B cell (primary cell): Measurements from ENCODE around the gene PGBD2. TPM values are rescaled to one million over a fixed set of nuclear protein-coding genes. Genes with fewer than 3 reads are reported as not detected.

ENCODE experiments used
- ATAC-seq: fragments of 200-7000 bp; cut with Tn5 transposase; one replicate; pipeline ENCODE4 v1.10.0; 2021; ENCODE audit warnings: low read depth, mild to moderate bottlenecking, moderate number of reproducible peaks, moderate library complexity
- CTCF ChIA-PET: fragments of 350-600 bp; sonication (Branson Sonifier 250); formaldehyde crosslinking; loops from one replicate; lab custom pipeline; 2021; ENCODE audit warnings: antibody characterized with exemption, inconsistent platforms; lab: Charles Lee
- POLR2A ChIA-PET: fragments of 350-600 bp; sonication (Branson Sonifier 250); formaldehyde crosslinking; loops from one replicate; lab custom pipeline; 2021; ENCODE audit warnings: antibody characterized with exemption; lab: Charles Lee
- DNase-seq: peaks from one replicate; pipeline ENCODE4 v3.0.0; 2013
- H2AFZ ChIP-seq: 2 replicates; pipeline ENCODE4 v1.6.1; 2012; ENCODE audit warnings: mild to moderate bottlenecking, low read depth, low read length; ENCODE audit not compliant: insufficient read depth, poor library complexity, severe bottlenecking
- H3K27ac ChIP-seq, 2 donors: 1 replicate in 1 of 2; 2 replicates in 1 of 2; pipeline ENCODE4 v1.5.1; 2012 to 2013; ENCODE audit warnings: low read length in 2 of 2, mild to moderate bottlenecking in 2 of 2, moderate library complexity in 1 of 2
- H3K27me3 ChIP-seq, 4 experiments: fragments of 200-600 bp in 1 of 4; sonication (generic) in 1 of 4; replicated peaks in 1 of 4; 1 replicate in 2 of 4; 2 replicates in 2 of 4; pipeline versions ENCODE4 v1.6.1 to v1.7.0; 2013 to 2016; ENCODE audit warnings: low read length in 3 of 4, mild to moderate bottlenecking in 2 of 4, mixed read lengths in 1 of 4, moderate library complexity in 1 of 4; ENCODE audit not compliant: insufficient read depth in 4 of 4, control insufficient read depth in 3 of 4; ENCODE audit errors: control extremely low read depth in 1 of 4
- H3K36me3 ChIP-seq, 2 experiments: replicated peaks in 1 of 2; 1 replicate in 1 of 2; 2 replicates in 1 of 2; pipeline versions ENCODE4 v1.6.1 to v1.7.1; 2013; ENCODE audit warnings: low read length in 1 of 2; ENCODE audit not compliant: insufficient read depth in 2 of 2, control insufficient read depth in 1 of 2; ENCODE audit errors: control extremely low read depth in 1 of 2, extremely low read depth in 1 of 2
- H3K4me1 ChIP-seq, 2 donors: fragments of 200-600 bp in 1 of 2; sonication (generic) in 1 of 2; 1 replicate in 1 of 2; 2 replicates in 1 of 2; pipeline versions ENCODE4 v1.5.1 to v1.6.1; 2013 to 2017; ENCODE audit warnings: low read length in 2 of 2; ENCODE audit not compliant: control insufficient read depth in 2 of 2, insufficient read depth in 2 of 2
- H3K4me2 ChIP-seq: replicated peaks from 2 replicates; pipeline ENCODE3; 2012; ENCODE audit warnings: mild to moderate bottlenecking, low read depth, low read length; ENCODE audit not compliant: poor library complexity, severe bottlenecking
- H3K4me3 ChIP-seq, 5 experiments: fragments of 200-600 bp in 1 of 5; sonication (generic) in 1 of 5; 1 replicate in 3 of 5; 2 replicates in 2 of 5; pipeline versions ENCODE4 v1.5.1 to v1.7.0; 2011 to 2016; ENCODE audit warnings: low read length in 4 of 5, mild to moderate bottlenecking in 4 of 5, low read depth in 2 of 5, control low read depth in 1 of 5, moderate library complexity in 1 of 5; ENCODE audit not compliant: insufficient read depth in 1 of 5; ENCODE audit errors: control extremely low read depth in 1 of 5, extremely low read depth in 1 of 5
- H3K79me2 ChIP-seq: fragments of 200-600 bp; sonication (generic); one replicate; pipeline ENCODE4 v1.6.0; 2016; ENCODE audit warnings: low read length; ENCODE audit not compliant: control insufficient read depth, insufficient read depth
- H3K9ac ChIP-seq: fragments of 200-600 bp; sonication (generic); 2 replicates; pipeline ENCODE4 v1.6.1; 2017; ENCODE audit warnings: mild to moderate bottlenecking, low read length, moderate library complexity
- H3K9me3 ChIP-seq, 3 donors: one replicate each; pipeline versions ENCODE4 v1.6.1 to v1.7.1; 2013; ENCODE audit warnings: low read length in 2 of 3; ENCODE audit not compliant: control insufficient read depth in 2 of 3, insufficient read depth in 1 of 3; ENCODE audit errors: control extremely low read depth in 1 of 3
- H4K20me1 ChIP-seq: 2 replicates; pipeline ENCODE4 v1.6.0; 2012; ENCODE audit warnings: mild to moderate bottlenecking, low read length; ENCODE audit not compliant: insufficient read depth, control insufficient read depth, poor library complexity, severe bottlenecking
- H3K27ac Mint-ChIP-seq: one replicate; pipeline ENCODE4 v1.8.0; 2021; ENCODE audit warnings: mixed read lengths
- H3K27me3 Mint-ChIP-seq: one replicate; pipeline ENCODE4 v1.8.0; 2021; ENCODE audit warnings: mixed read lengths
- H3K4me1 Mint-ChIP-seq: one replicate; pipeline ENCODE4 v1.8.0; 2021; ENCODE audit warnings: mixed read lengths
- H3K4me3 Mint-ChIP-seq: one replicate; pipeline ENCODE4 v1.8.0; 2021; ENCODE audit warnings: mixed read lengths
- H3K9me3 Mint-ChIP-seq: one replicate; pipeline ENCODE4 v1.8.0; 2022; ENCODE audit warnings: mixed read lengths; ENCODE audit not compliant: insufficient read depth
- EZH2 ChIP-seq: IDR thresholded peaks from 2 replicates; pipeline ENCODE4 v1.6.1; 2012; ENCODE audit warnings: borderline replicate concordance, low read depth, mild to moderate bottlenecking, moderate library complexity, low read length; ENCODE audit not compliant: insufficient read depth, poor library complexity, severe bottlenecking
- WGBS: methylation state at CpG from one replicate; pipeline ENCODE4 v1.1.5; 2013; ENCODE audit warnings: missing lambda C conversion rate; ENCODE audit not compliant: insufficient coverage; 5-methylcytosine and 5-hydroxymethylcytosine counted together
- intact Hi-C: fragments of 100-400 bp; cut with micrococcal nuclease; formaldehyde crosslinking; loops from one replicate; pipeline ENCODE4 v1.10.0; 2022
- polyA plus RNA-seq: library from polyadenylated mRNA; depleted of rRNA; stranded (reverse); fragments of >200 nt; gene quantifications from 2 replicates; pipeline ENCODE4 v1.2.3, GENCODE V29; 2012
- total RNA-seq, 2 donors: library from RNA; stranded (reverse); fragments of 120-200 nt in 1 of 2; gene quantifications; 1 replicate in 1 of 2; 2 replicates in 1 of 2; pipeline versions ENCODE4 v1.2.3 to v1.2.4, GENCODE V29; 2013 to 2022
- TF ChIP-seq, protein P1 (sequence below): fragments of 200-600 bp; IDR thresholded peaks from one replicate; pipeline ENCODE4 v1.8.0; 2022; ENCODE audit warnings: antibody characterized with exemption, mild to moderate bottlenecking

Gene PGBD2
- total and polyA plus RNA-seq, 2 donors (not counting 1 experiment from before 2014, with no cell fraction given): 13.3 to 27.7 TPM

DNA sequence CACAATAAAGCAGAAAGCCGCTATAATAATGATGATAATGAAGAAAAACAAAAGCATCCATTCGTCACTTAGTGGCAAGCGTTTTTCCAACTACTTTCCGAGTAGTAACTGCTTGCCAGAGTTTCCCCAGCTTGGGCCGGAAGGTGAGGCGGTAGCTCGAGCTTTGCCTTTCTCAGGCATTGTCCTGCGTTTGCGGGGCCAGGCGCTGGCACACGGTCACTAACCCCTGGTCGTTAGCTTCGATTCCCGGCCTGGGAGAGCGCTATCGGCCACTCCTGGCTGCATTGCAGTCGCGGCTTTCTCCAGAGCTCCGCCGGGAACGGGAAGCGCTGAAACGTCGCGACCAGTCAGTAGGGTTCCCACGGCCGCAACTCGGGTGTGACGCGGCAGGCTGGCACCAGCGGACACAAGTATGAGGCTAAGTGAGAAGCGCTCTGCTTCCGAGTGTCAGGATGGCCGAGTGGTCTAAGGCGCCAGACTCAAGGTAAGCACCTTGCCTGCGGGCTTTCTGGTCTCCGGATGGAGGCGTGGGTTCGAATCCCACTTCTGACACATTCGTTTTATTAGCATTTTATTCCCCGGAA is 32.5 kb upstream of the PGBD2 start:
- POLR2A ChIA-PET: interaction anchor here (0.6 to 2.4 kb wide), 7 partner anchors 10 to 402 kb away, joined by 3 to 12 read pairs (median 6); partner anchors contain the start of genes ZNF672 and ZNF692
- ATAC-seq (peak; percentile 80), DNase-seq (peak; percentile 95)
- Mint-ChIP-seq H3K9me3 (no peaks in the 10 kb centered on the region), H3K27ac (peak overlapping the region; percentile 97), H3K4me3 (peak overlapping the region; percentile 95), H3K27me3 (no peaks in the 10 kb centered on the region), H3K4me1 (peaks cover 30% of the 10 kb centered on the region)
- no peaks in the 10 kb centered on the region for H3K27me3 ChIP-seq
- under 1% methylated on average over 39 of the region's 41 CpGs for WGBS
- H3K9me3 ChIP-seq: no peaks in the 10 kb centered on the region
- H3K79me2 ChIP-seq: no peaks in the 10 kb centered on the region
- CTCF ChIA-PET: interaction anchor here (0.7 to 2.3 kb wide), 12 partner anchors 12 to 245 kb away, joined by 3 to 11 read pairs (median 3); partner anchors contain the start of genes PGBD2, SH3BP5L, ZNF672 and ZNF692
- H3K27ac ChIP-seq: peak overlapping the region; percentile 64 to 81
- H3K4me3 ChIP-seq: peak overlapping the region; percentile 68 to 98 (median 84)
- no peaks in the 10 kb centered on the region for H3K36me3 ChIP-seq
- H3K4me2 ChIP-seq: peak overlapping the region; percentile 89
- intact Hi-C loops: loop anchor here (1.0 kb wide), 3 partner anchors 10 to 47 kb away; partner anchors contain the start of gene ZNF692
- H3K9ac ChIP-seq: peak overlapping the region; percentile 81
- H2AFZ ChIP-seq: peak overlapping the region; percentile 91
- TF ChIP-seq EZH2: no peak
- TF ChIP-seq, protein P1, sequence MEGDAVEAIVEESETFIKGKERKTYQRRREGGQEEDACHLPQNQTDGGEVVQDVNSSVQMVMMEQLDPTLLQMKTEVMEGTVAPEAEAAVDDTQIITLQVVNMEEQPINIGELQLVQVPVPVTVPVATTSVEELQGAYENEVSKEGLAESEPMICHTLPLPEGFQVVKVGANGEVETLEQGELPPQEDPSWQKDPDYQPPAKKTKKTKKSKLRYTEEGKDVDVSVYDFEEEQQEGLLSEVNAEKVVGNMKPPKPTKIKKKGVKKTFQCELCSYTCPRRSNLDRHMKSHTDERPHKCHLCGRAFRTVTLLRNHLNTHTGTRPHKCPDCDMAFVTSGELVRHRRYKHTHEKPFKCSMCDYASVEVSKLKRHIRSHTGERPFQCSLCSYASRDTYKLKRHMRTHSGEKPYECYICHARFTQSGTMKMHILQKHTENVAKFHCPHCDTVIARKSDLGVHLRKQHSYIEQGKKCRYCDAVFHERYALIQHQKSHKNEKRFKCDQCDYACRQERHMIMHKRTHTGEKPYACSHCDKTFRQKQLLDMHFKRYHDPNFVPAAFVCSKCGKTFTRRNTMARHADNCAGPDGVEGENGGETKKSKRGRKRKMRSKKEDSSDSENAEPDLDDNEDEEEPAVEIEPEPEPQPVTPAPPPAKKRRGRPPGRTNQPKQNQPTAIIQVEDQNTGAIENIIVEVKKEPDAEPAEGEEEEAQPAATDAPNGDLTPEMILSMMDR: no peak
- H4K20me1 ChIP-seq: no peaks in the 10 kb centered on the region
- H3K4me1 ChIP-seq: peaks cover 0 to 23% of the 10 kb centered on the region in 2 donors
